PC-3 (cell line): Measurements from ENCODE around the gene DRC1. TPM values are rescaled to one million over a fixed set of nuclear protein-coding genes. Genes with fewer than 3 reads are reported as not detected.
"Not testable (repeated sequence)": the region's sequence is repeated elsewhere in the genome, so short reads cannot be mapped to it uniquely, and the experiment has no call there.

Source experiments
- ATAC-seq: fragments of 200-7000 bp; cut with Tn5 transposase; 2 replicates; pipeline ENCODE4 v1.9.1; 2020; ENCODE audit warnings: mild to moderate bottlenecking, moderate library complexity
- BruUV-seq: library from RNA; stranded (reverse); fragments of 400-500 nt; replicated peaks from 2 replicates; lab custom pipeline; 2021; lab: Mats Ljungman, UMichigan
- CTCF ChIA-PET: fragments of 300-600 bp; sonication (Branson Sonifier 250); formaldehyde crosslinking; loops from one replicate; lab custom pipeline; 2022; ENCODE audit warnings: antibody characterized with exemption; lab: Charles Lee
- POLR2A ChIA-PET: fragments of 300-600 bp; sonication (Branson Sonifier 250); formaldehyde crosslinking; loops from one replicate; lab custom pipeline; 2022; ENCODE audit warnings: antibody characterized with exemption; ENCODE audit not compliant: unreplicated experiment; lab: Charles Lee
- DNase-seq: peaks from one replicate; pipeline ENCODE4 v3.0.0-alpha.2; 2015
- H2AFZ ChIP-seq: fragments of 300-600 bp; sonication (generic); 2 replicates; pipeline ENCODE4 v1.6.0; 2016; ENCODE audit warnings: antibody characterized with exemption, low read length
- H3F3A ChIP-seq: fragments of 300-600 bp; sonication (generic); one replicate; pipeline ENCODE4 v1.6.0; 2017; ENCODE audit warnings: antibody characterized with exemption, low read length, control low read depth, mild to moderate bottlenecking; ENCODE audit not compliant: unreplicated experiment
- H3K27ac ChIP-seq: fragments of 300-600 bp; sonication (generic); 2 replicates; pipeline ENCODE4 v1.5.1; 2016; ENCODE audit warnings: mild to moderate bottlenecking, low read length
- H3K27me3 ChIP-seq: fragments of 300-600 bp; sonication (generic); 2 replicates; pipeline ENCODE4 v1.6.1; 2016; ENCODE audit warnings: low read length, mixed read lengths
- H3K36me3 ChIP-seq: fragments of 300-600 bp; sonication (generic); 2 replicates; pipeline ENCODE4 v1.6.1; 2016; ENCODE audit warnings: low read depth, mixed run types, low read length, mixed read lengths
- H3K4me1 ChIP-seq: fragments of 300-600 bp; sonication (generic); 2 replicates; pipeline ENCODE4 v1.5.1; 2016; ENCODE audit warnings: low read length; ENCODE audit not compliant: insufficient read depth
- H3K4me2 ChIP-seq: fragments of 300-600 bp; sonication (generic); 2 replicates; pipeline ENCODE4 v1.6.0; 2016; ENCODE audit warnings: low read length
- H3K4me3 ChIP-seq: fragments of 300-600 bp; sonication (generic); 2 replicates; pipeline ENCODE4 v1.5.1; 2016; ENCODE audit warnings: mild to moderate bottlenecking, low read length, mixed read lengths
- H3K79me2 ChIP-seq: fragments of 300-600 bp; sonication (generic); 2 replicates; pipeline ENCODE4 v1.6.1; 2017; ENCODE audit warnings: low read length, mixed read lengths
- H3K9ac ChIP-seq: fragments of 300-600 bp; sonication (generic); 2 replicates; pipeline ENCODE4 v1.6.0; 2016; ENCODE audit warnings: mild to moderate bottlenecking, low read length
- H3K9me2 ChIP-seq: fragments of 300-600 bp; sonication (generic); replicated peaks from 2 replicates; pipeline ENCODE4 v1.6.1; 2016; ENCODE audit warnings: mixed run types, low read length, mixed read lengths
- H3K9me3 ChIP-seq: fragments of 300-600 bp; sonication (generic); 2 replicates; pipeline ENCODE4 v1.6.1; 2016; ENCODE audit warnings: low read length, mixed read lengths
- H4K20me1 ChIP-seq: fragments of 300-600 bp; sonication (generic); 2 replicates; pipeline ENCODE4 v1.6.1; 2016; ENCODE audit warnings: low read length, mixed read lengths
- CTCF ChIP-seq: fragments of 300-600 bp; sonication (generic); conservative IDR thresholded peaks from 2 replicates; pipeline ENCODE4 v1.5.1; 2017; ENCODE audit warnings: antibody characterized with exemption, low read depth, mild to moderate bottlenecking, low read length
- EZH2 ChIP-seq: fragments of 300-600 bp; sonication (generic); IDR thresholded peaks from one replicate; pipeline ENCODE4 v1.6.1; 2017; ENCODE audit warnings: antibody characterized with exemption, mild to moderate bottlenecking, low read length; ENCODE audit not compliant: unreplicated experiment
- EZH2phosphoT487 ChIP-seq: fragments of 300-600 bp; sonication (generic); IDR thresholded peaks from 2 replicates; pipeline ENCODE4 v1.6.1; 2018; ENCODE audit warnings: mild to moderate bottlenecking, antibody characterized with exemption, low read length, borderline replicate concordance
- intact Hi-C: fragments of 100-400 bp; cut with micrococcal nuclease; formaldehyde crosslinking; loops from 2 replicates; pipeline ENCODE4 v1.9.0; 2023
- total RNA-seq: library from RNA; depleted of rRNA; stranded (reverse); fragments of >200 nt; gene quantifications from 2 replicates; pipeline ENCODE4 v1.2.3, GENCODE V29; 2014

DRC1 gene
- total RNA-seq, 1 experiment from 2014 or later = not detected

DNA sequence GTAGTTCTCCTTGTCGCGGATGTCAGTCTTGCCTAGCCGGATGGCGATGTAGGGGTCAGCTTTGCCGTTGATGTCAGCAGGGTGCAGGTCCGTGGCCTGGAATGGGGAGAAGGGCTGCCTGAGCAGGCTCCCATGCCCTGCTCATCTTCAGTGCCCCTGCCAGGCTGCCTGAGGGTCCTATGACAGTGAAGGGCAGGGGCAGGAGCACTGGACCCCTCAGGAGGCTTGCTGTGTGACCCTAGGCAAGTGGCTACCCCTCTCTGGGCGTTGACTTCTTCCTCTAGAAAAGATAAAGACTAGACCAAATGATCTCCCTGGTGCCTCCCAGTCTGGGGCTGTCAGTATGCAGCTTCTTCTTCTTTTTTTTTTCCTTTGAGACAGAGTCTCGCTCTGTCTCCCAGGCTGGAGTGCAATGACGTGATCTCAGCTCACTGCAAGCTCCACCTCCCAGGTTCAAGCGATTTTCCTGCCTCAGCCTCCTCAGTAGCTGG lies 64.3 kb downstream of the DRC1 start:
- BruUV-seq = no TSS peak
- Histone ChIP-seq H3K9me2 (no peaks in the 10 kb centered on the region), H3K4me2 (no peak overlapping the region), H3F3A (no peaks in the 10 kb centered on the region), H3K27ac (no peak overlapping the region), H3K9me3 (no peaks in the 10 kb centered on the region), H3K36me3 (no peaks in the 10 kb centered on the region), H3K79me2 (no peaks in the 10 kb centered on the region), H3K4me3 (no peak overlapping the region), H2AFZ (no peak overlapping the region), H4K20me1 (no peaks in the 10 kb centered on the region), H3K4me1 (no peaks in the 10 kb centered on the region), H3K9ac (no peak overlapping the region), H3K27me3 (no peaks in the 10 kb centered on the region)
- no peak for DNase-seq
- no peak for TF ChIP-seq CTCF
- no peak for TF ChIP-seq EZH2phosphoT487
- no peak for TF ChIP-seq EZH2
- CTCF ChIA-PET = no interaction called here
- intact Hi-C loops = no loop called here
- ATAC-seq = no peak
- POLR2A ChIA-PET = no interaction called here

- H3F3A ChIP-seq = no peaks in the 10 kb centered on the region
- POLR2A ChIA-PET = no interaction called here
- no peaks in the 10 kb centered on the region for H3K9me3 ChIP-seq
- H3K27me3 ChIP-seq = no peaks in the 10 kb centered on the region
- no peaks in the 10 kb centered on the region for H3K79me2 ChIP-seq
- no peak for DNase-seq
- no peaks in the 10 kb centered on the region for H3K36me3 ChIP-seq
- no peak overlapping the region for H3K4me2 ChIP-seq
- no peak overlapping the region for H3K4me3 ChIP-seq
- CTCF ChIA-PET = no interaction called here
- H3K9me2 ChIP-seq = no peaks in the 10 kb centered on the region
- intact Hi-C loops = no loop called here
- ATAC-seq = no peak
- TF ChIP-seq EZH2 (no peak), EZH2phosphoT487 (no peak), CTCF (no peak)
- H4K20me1 ChIP-seq = no peaks in the 10 kb centered on the region
- H2AFZ ChIP-seq = no peak overlapping the region
- no TSS peak for BruUV-seq
- H3K4me1 ChIP-seq = no peaks in the 10 kb centered on the region
- H3K9ac ChIP-seq = no peak overlapping the region
- H3K27ac ChIP-seq = no peak overlapping the region
Observed at GRCh38 chr2:26466662-26467310, 65.1 kb downstream of the DRC1 start.

GRCh38 chr2:26468544-26468943 lies 66.8 kb downstream of the DRC1 start:
- H3K4me2 ChIP-seq, H3K79me2 ChIP-seq, H3K4me1 ChIP-seq, ATAC-seq, H3K36me3 ChIP-seq, H2AFZ ChIP-seq, H4K20me1 ChIP-seq, H3K4me3 ChIP-seq, H3F3A ChIP-seq, POLR2A ChIA-PET, BruUV-seq, H3K27me3 ChIP-seq, H3K9ac ChIP-seq, H3K9me2 ChIP-seq, H3K27ac ChIP-seq, DNase-seq, H3K9me3 ChIP-seq: not testable (repeated sequence)
- intact Hi-C loops = loop anchor here (2.0 kb wide), 1 partner anchor 122 kb away; the partner anchor contains the start of genes ADGRF3 and SELENOI
- CTCF ChIA-PET = interaction anchor here (1.2 kb wide), 1 partner anchor 109 kb away, joined by 3 read pairs; no protein-coding TSS in a partner anchor
